Measurements from ENCODE around the gene TIPRL. TPM values are rescaled to one million over a fixed set of nuclear protein-coding genes. Genes with fewer than 3 reads are reported as not detected.

Gene TIPRL
- total and polyA plus RNA-seq, 2 of the 8 experiments (the other 6 are each of a cell fraction or from before 2014, with no cell fraction given) = 8.1 to 27.4 TPM

- TF ChIP-seq, protein P1, sequence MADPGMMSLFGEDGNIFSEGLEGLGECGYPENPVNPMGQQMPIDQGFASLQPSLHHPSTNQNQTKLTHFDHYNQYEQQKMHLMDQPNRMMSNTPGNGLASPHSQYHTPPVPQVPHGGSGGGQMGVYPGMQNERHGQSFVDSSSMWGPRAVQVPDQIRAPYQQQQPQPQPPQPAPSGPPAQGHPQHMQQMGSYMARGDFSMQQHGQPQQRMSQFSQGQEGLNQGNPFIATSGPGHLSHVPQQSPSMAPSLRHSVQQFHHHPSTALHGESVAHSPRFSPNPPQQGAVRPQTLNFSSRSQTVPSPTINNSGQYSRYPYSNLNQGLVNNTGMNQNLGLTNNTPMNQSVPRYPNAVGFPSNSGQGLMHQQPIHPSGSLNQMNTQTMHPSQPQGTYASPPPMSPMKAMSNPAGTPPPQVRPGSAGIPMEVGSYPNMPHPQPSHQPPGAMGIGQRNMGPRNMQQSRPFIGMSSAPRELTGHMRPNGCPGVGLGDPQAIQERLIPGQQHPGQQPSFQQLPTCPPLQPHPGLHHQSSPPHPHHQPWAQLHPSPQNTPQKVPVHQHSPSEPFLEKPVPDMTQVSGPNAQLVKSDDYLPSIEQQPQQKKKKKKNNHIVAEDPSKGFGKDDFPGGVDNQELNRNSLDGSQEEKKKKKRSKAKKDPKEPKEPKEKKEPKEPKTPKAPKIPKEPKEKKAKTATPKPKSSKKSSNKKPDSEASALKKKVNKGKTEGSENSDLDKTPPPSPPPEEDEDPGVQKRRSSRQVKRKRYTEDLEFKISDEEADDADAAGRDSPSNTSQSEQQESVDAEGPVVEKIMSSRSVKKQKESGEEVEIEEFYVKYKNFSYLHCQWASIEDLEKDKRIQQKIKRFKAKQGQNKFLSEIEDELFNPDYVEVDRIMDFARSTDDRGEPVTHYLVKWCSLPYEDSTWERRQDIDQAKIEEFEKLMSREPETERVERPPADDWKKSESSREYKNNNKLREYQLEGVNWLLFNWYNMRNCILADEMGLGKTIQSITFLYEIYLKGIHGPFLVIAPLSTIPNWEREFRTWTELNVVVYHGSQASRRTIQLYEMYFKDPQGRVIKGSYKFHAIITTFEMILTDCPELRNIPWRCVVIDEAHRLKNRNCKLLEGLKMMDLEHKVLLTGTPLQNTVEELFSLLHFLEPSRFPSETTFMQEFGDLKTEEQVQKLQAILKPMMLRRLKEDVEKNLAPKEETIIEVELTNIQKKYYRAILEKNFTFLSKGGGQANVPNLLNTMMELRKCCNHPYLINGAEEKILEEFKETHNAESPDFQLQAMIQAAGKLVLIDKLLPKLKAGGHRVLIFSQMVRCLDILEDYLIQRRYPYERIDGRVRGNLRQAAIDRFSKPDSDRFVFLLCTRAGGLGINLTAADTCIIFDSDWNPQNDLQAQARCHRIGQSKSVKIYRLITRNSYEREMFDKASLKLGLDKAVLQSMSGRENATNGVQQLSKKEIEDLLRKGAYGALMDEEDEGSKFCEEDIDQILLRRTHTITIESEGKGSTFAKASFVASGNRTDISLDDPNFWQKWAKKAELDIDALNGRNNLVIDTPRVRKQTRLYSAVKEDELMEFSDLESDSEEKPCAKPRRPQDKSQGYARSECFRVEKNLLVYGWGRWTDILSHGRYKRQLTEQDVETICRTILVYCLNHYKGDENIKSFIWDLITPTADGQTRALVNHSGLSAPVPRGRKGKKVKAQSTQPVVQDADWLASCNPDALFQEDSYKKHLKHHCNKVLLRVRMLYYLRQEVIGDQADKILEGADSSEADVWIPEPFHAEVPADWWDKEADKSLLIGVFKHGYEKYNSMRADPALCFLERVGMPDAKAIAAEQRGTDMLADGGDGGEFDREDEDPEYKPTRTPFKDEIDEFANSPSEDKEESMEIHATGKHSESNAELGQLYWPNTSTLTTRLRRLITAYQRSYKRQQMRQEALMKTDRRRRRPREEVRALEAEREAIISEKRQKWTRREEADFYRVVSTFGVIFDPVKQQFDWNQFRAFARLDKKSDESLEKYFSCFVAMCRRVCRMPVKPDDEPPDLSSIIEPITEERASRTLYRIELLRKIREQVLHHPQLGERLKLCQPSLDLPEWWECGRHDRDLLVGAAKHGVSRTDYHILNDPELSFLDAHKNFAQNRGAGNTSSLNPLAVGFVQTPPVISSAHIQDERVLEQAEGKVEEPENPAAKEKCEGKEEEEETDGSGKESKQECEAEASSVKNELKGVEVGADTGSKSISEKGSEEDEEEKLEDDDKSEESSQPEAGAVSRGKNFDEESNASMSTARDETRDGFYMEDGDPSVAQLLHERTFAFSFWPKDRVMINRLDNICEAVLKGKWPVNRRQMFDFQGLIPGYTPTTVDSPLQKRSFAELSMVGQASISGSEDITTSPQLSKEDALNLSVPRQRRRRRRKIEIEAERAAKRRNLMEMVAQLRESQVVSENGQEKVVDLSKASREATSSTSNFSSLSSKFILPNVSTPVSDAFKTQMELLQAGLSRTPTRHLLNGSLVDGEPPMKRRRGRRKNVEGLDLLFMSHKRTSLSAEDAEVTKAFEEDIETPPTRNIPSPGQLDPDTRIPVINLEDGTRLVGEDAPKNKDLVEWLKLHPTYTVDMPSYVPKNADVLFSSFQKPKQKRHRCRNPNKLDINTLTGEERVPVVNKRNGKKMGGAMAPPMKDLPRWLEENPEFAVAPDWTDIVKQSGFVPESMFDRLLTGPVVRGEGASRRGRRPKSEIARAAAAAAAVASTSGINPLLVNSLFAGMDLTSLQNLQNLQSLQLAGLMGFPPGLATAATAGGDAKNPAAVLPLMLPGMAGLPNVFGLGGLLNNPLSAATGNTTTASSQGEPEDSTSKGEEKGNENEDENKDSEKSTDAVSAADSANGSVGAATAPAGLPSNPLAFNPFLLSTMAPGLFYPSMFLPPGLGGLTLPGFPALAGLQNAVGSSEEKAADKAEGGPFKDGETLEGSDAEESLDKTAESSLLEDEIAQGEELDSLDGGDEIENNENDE (IDR thresholded peaks at IDR 0.05; ENCODE audit: insufficient replicate concordance, low read length) = no peak
- TF ChIP-seq JUND (IDR thresholded peaks at IDR 0.05; ENCODE audit: low read length) (no peak), FOSL1 (IDR thresholded peaks at IDR 0.05; ENCODE audit: insufficient read depth, low read depth, low read length) (no peak), KDM1A (IDR thresholded peaks at IDR 0.05; ENCODE audit: borderline replicate concordance, low read length) (0 out of 2 replicates have a peak, but pooled peaks have one; percentile 19), BCL11A (IDR thresholded peaks at IDR 0.05; ENCODE audit: low read depth in 2 of 2, low read length in 2 of 2) (no peak), EZH2 (IDR thresholded peaks at IDR 0.05; ENCODE audit: low read depth, low read length, severe bottlenecking) (no peak), RBBP5 (IDR thresholded peaks at IDR 0.05; ENCODE audit: borderline replicate concordance, low read depth, low read length) (peak; percentile 84; the same call in 1 of the 2 replicates), MAX (IDR thresholded peaks at IDR 0.05) (peak; percentile 99), EGR1 (IDR thresholded peaks at IDR 0.05; ENCODE audit: borderline replicate concordance, low read depth, low read length) (no peak), TAF7 (optimal IDR thresholded peaks at IDR 0.05; ENCODE audit: borderline replicate concordance, low read depth, low read length) (peak; percentile 74)
Observed at GRCh38 chr1:168225476-168226190, 46.9 kb downstream of the TIPRL start, which contains the start of gene SFT2D2 (continued).
